ENCODE data around the gene IL25.
"Not testable (repeated sequence)": the region's sequence is repeated elsewhere in the genome, so short reads cannot be mapped to it uniquely, and the experiment has no call there.

Gene IL25

DNA sequence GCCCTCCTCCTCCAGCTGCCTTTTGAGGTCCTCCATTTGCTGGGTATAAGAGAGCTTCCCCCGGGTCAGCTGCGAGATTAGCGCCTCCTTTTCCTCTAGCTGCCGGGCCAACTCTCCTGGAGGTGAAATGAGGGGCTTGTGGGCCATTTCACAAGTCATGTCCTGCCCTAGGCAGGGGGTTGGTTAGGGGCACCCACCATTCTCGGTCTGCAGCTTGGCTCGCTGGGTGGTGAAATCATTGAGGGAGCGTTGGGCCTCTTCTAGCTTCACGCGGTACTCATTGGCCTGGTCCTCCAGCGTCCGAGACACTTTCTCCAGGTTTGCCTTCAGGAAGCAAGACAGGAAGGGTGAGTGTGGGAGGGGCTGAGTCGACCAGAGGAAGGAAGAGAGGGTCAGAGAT is 16.8 kb downstream of the IL25 start:
- Histone ChIP-seq H3F3A (ENCODE audit: insufficient read depth, low read length) (no peaks in the 10 kb centered on the region), H3K9me2 (ENCODE audit: low read depth, low read length) (no peaks in the 10 kb centered on the region), H3K36me3 (ENCODE audit: insufficient read depth, low read length) (no peaks in the 10 kb centered on the region), H3K4me3 (ENCODE audit: low read depth, low read length, poor library complexity, severe bottlenecking) (no peak overlapping the region), H3K9ac (ENCODE audit: low read length) (no peak overlapping the region), H3K9me3 (ENCODE audit: low read length) (no peaks in the 10 kb centered on the region), H3K4me2 (ENCODE audit: low read length) (no peak overlapping the region), H2AFZ (ENCODE audit: low read length) (no peak overlapping the region), H3K27ac (ENCODE audit: low read depth, low read length, poor library complexity, severe bottlenecking) (no peak overlapping the region), H3K79me2 (ENCODE audit: insufficient read depth, low read length) (no peaks in the 10 kb centered on the region), H4K20me1 (ENCODE audit: insufficient read depth, low read length) (no peaks in the 10 kb centered on the region), H3K4me1 (ENCODE audit: insufficient read depth, low read length, severe bottlenecking) (no peaks in the 10 kb centered on the region), H3K27me3 (ENCODE audit: insufficient read depth, low read length) (peaks cover 12% of the 10 kb centered on the region; the same call in 1 of the 2 replicates)
- no peak for TF ChIP-seq EZH2 (IDR thresholded peaks at IDR 0.05; ENCODE audit: borderline replicate concordance, low read length)
- no peak for TF ChIP-seq CTCF (IDR thresholded peaks at IDR 0.05; ENCODE audit: low read length)

DNA sequence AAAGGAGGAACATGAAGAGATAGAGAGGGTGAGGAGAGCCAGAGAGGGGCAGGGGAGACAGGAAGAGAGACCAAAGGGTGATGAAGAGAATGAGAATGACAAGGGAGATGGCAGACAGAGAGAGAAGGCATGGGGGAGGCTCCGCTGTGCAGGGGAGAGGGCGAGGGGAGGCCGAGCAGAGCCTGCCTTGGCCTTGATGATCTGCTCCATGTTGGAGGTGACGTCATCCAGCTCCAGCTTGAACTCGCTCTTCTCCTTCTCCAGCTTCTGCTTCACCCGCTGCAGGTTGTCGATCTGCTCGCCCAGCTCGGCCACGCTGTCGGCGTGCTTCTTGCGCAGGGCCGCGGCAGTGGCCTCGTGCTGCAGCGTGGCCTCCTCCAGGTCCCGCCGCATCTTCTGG is 17.3 kb downstream of the IL25 start:
- not testable (repeated sequence) for H3K79me2 ChIP-seq (ENCODE audit: insufficient read depth, low read length); H3K4me1 ChIP-seq (ENCODE audit: insufficient read depth, low read length, severe bottlenecking); H3K9me3 ChIP-seq (ENCODE audit: low read length); H3K36me3 ChIP-seq (ENCODE audit: insufficient read depth, low read length); H4K20me1 ChIP-seq (ENCODE audit: insufficient read depth, low read length); H3K27ac ChIP-seq (ENCODE audit: low read depth, low read length, poor library complexity, severe bottlenecking); H3F3A ChIP-seq (ENCODE audit: insufficient read depth, low read length); H2AFZ ChIP-seq (ENCODE audit: low read length); H3K4me3 ChIP-seq (ENCODE audit: low read depth, low read length, poor library complexity, severe bottlenecking); H3K9ac ChIP-seq (ENCODE audit: low read length); H3K9me2 ChIP-seq (ENCODE audit: low read depth, low read length); H3K4me2 ChIP-seq (ENCODE audit: low read length)
- peaks cover 12% of the 10 kb centered on the region; the same call in 1 of the 2 replicates for H3K27me3 ChIP-seq (ENCODE audit: insufficient read depth, low read length)

GRCh38 chr14:23392613-23393012 is 20.0 kb downstream of the IL25 start:
- Histone ChIP-seq H3K4me2 (ENCODE audit: low read length) (no peak overlapping the region), H3K4me3 (ENCODE audit: low read depth, low read length, poor library complexity, severe bottlenecking) (no peak overlapping the region), H3K27ac (ENCODE audit: low read depth, low read length, poor library complexity, severe bottlenecking) (no peak overlapping the region), H3K9ac (ENCODE audit: low read length) (no peak overlapping the region), H3K9me2 (ENCODE audit: low read depth, low read length) (no peaks in the 10 kb centered on the region), H3K79me2 (ENCODE audit: insufficient read depth, low read length) (no peaks in the 10 kb centered on the region), H3K4me1 (ENCODE audit: insufficient read depth, low read length, severe bottlenecking) (no peaks in the 10 kb centered on the region), H3K9me3 (ENCODE audit: low read length) (no peaks in the 10 kb centered on the region), H3F3A (ENCODE audit: insufficient read depth, low read length) (no peaks in the 10 kb centered on the region), H3K27me3 (ENCODE audit: insufficient read depth, low read length) (peaks cover 8% of the 10 kb centered on the region; the same call in 1 of the 2 replicates), H4K20me1 (ENCODE audit: insufficient read depth, low read length) (no peaks in the 10 kb centered on the region), H2AFZ (ENCODE audit: low read length) (no peak overlapping the region), H3K36me3 (ENCODE audit: insufficient read depth, low read length) (no peaks in the 10 kb centered on the region)
- no peak for TF ChIP-seq EZH2 (IDR thresholded peaks at IDR 0.05; ENCODE audit: borderline replicate concordance, low read length)
- no peak for TF ChIP-seq CTCF (IDR thresholded peaks at IDR 0.05; ENCODE audit: low read length)

GRCh38 chr14:23396126-23396525 is 23.5 kb downstream of the IL25 start:
- no peak overlapping the region for H3K4me2 ChIP-seq (ENCODE audit: low read length)
- no peaks in the 10 kb centered on the region for H3K79me2 ChIP-seq (ENCODE audit: insufficient read depth, low read length)
- H3F3A ChIP-seq (ENCODE audit: insufficient read depth, low read length), result no peaks in the 10 kb centered on the region
- no peaks in the 10 kb centered on the region for H3K9me3 ChIP-seq (ENCODE audit: low read length)
- H3K27me3 ChIP-seq (ENCODE audit: insufficient read depth, low read length), result 0 out of 2 replicates have a peak, but pooled peaks cover 4% of the 10 kb centered on the region
- TF ChIP-seq EZH2 (IDR thresholded peaks at IDR 0.05; ENCODE audit: borderline replicate concordance, low read length), result no peak
- TF ChIP-seq CTCF (IDR thresholded peaks at IDR 0.05; ENCODE audit: low read length), result no peak
- no peak overlapping the region for H3K27ac ChIP-seq (ENCODE audit: low read depth, low read length, poor library complexity, severe bottlenecking)
- no peaks in the 10 kb centered on the region for H3K36me3 ChIP-seq (ENCODE audit: insufficient read depth, low read length)
- no peaks in the 10 kb centered on the region for H3K4me1 ChIP-seq (ENCODE audit: insufficient read depth, low read length, severe bottlenecking)
- H2AFZ ChIP-seq (ENCODE audit: low read length), result no peak overlapping the region
- no peaks in the 10 kb centered on the region for H3K9me2 ChIP-seq (ENCODE audit: low read depth, low read length)
- H4K20me1 ChIP-seq (ENCODE audit: insufficient read depth, low read length), result no peaks in the 10 kb centered on the region
- H3K4me3 ChIP-seq (ENCODE audit: low read depth, low read length, poor library complexity, severe bottlenecking), result no peak overlapping the region
- no peak overlapping the region for H3K9ac ChIP-seq (ENCODE audit: low read length)

Measured in OCI-LY1 (cell line).